ENCODE data around the gene POLR3A. TPM values are rescaled to one million over a fixed set of nuclear protein-coding genes. Genes with fewer than 3 reads are reported as not detected.

POLR3A gene
- total RNA-seq, 1 donor from 2014 or later, result 18.4 TPM

DNA sequence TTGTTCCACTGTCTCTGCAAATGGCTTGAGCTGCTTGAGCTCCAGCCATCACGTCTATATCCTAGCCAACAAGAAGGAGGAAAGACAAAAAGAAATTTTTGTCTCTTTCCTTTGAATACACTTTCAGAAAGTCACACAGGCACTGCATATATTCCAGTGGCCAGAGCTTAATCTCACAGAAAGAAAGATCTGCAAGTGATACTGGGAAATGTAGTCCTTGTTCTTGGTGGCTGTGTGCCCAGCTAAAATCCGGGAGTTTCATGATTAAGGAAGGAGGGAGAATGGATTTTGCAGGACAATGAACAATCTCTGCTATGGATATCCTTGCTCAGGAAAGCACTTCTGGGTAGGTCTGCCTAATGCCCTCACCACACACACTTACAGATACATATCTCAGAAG is 83.2 kb downstream of the POLR3A start:
- DNase-seq (ENCODE audit: low read depth, low spot score), result no peak

GRCh38 chr10:77944519-77944918 is 84.8 kb downstream of the POLR3A start:
- DNase-seq (ENCODE audit: low read depth, low spot score), result no peak

DNA sequence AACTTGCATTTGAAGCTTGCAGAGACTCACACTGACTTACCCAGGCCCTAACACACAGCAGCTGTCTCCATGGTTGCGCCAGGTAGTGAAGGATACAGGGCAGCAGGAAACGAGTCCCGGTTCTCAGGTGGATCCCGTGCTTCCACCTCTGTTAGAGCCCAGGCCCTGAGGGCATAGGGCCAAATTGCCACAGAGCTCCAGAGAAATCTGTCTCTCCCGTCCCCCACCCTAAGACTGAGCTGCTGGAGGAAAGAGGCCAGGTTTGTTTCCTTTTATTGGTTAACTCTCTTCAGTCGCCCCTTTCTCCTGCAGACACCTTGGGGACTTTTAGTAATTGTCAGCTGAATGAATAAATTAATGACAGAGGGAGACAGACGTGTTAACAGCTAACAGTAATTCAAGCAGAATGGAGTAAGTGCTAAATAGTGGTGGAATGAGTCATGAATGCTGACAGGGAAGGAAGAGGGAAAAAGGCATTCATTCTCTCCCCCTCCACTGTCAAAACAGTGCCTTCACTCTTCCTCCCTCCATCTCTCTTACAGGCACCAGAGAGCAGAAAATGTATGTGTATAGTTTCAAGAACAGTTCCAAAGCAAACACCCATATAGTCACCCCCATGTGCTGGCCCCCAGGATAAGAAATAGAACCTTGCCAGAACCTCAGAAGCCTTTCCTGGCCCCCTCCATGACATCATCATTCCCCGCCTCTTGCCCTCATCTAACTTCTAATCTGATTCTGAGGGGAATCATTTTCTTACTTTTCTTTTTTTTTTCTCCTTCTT is 86.0 kb downstream of the POLR3A start:
- DNase-seq (ENCODE audit: low read depth, low spot score), result peak; percentile 17

GRCh38 chr10:77941790-77942189 is 87.5 kb downstream of the POLR3A start:
- no peak for DNase-seq (ENCODE audit: low read depth, low spot score)

GRCh38 chr10:77940627-77941026 is 88.7 kb downstream of the POLR3A start:
- no peak for DNase-seq (ENCODE audit: low read depth, low spot score)

DNA sequence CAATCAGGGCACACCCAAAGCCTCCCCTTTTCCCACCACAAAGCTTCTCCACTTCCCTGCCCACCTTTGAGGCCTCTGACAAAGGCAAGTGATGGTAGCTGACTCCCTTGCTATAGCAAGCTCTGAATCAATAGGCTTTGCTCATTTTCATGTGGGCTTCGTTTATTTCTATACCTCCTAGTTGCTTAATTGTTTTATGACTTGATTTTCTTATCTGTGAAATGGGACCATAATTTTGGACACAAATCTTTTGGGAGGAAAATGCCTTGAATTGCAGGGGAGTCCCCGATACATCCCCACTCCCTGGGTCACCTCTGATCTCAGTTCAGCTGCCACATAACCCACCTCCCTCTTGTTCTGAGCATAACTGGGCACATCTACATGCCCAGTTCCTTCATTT is 89.1 kb downstream of the POLR3A start:
- DNase-seq (ENCODE audit: low read depth, low spot score), result no peak

DNA sequence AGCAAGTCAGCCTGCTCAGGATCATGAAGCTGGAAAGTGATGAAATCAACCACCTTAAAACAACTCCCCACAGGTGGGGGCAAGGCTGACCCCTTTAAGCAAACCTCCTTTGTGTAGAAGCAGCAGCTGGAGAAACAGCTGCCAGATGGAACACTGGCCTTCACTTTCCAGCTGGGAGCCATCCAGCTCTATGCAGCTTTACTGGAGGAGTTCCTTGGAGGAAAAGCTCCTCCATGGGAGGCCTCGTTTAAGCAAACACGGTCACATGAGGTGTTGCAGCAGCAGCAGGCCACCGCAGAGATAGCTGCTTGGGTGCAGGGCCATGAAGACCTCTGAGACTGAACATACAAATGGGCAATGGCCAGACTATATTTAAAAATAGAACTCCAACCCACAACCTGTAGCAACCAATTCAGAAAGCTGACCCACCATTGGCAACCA is 89.7 kb downstream of the POLR3A start:
- no peak for DNase-seq (ENCODE audit: low read depth, low spot score)

GRCh38 chr10:77936697-77937567 is 92.4 kb downstream of the POLR3A start:
- no peak for DNase-seq (ENCODE audit: low read depth, low spot score)

GRCh38 chr10:77932016-77932715 is 97.1 kb downstream of the POLR3A start:
- no peak for DNase-seq (ENCODE audit: low read depth, low spot score)

GRCh38 chr10:77927402-77928246 is 101.7 kb downstream of the POLR3A start:
- DNase-seq (ENCODE audit: low read depth, low spot score), result no peak

- DNase-seq (ENCODE audit: low read depth, low spot score), result no peak
Observed at GRCh38 chr10:77926566-77927401, 102.5 kb downstream of the POLR3A start, which contains the start of gene DLG5. Gene DLG5, minus strand, starts transcription at chr10:77926755. Its CDS starts 235 bp downstream, at chr10:77926520.

DNA sequence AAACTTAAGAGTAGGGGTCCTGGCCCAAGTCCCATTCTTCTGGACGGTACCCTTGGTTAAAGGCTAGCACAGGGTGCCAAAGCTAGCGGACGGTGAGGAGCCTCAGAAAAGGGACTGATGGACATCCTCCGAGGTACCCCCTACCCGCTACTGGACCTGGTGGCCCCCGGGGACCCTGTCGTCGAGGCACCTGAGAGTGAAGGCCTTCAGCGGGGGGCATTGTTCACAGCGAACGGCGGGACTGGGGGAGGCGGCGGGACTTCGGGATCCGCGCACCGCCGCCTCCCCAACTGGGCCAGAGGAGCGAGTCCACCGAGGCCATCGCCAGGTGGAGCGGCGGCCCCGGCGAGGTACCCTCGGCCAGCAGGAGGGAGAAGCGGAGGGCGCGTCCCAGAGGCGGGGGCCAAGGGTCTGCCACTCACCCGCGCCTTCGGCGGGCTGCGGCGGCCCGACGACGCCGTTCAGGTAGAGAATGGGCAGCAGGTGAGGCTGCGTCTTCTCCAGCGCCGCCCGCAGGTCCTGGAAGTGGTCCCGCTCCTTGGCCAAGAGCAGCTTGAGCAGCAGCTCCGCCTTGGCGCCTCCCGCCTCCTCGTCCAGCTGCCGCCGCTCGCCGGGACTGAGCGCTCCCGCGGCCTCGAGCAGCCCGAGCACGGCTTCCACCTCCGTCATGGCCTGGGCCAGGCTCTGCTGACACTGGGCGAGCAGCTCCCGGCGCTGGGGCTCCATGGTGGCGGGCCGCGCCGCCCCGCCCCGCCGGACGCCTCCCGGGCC is 103.3 kb downstream of the POLR3A start:
- DNase-seq (ENCODE audit: low read depth, low spot score), result no peak

DNA sequence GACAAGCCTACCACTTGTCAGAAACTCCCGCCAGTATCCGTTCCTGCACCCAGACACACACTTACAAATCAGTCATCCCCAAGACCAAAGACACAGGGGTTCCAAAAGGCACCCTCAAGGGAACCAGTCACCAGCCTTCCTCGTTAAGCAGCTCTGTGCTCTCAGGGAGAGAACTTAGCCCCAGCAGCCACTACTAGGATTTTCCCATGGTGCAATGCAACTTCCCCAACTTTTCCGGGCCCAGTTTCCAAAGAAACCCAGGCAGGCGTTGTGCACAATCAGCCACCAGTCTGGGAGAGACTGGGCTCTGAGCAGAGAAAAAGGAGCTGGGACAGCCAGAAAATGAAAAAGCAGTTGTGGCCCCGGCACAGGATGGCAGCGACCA is 103.9 kb downstream of the POLR3A start:
- no peak for DNase-seq (ENCODE audit: low read depth, low spot score)

- no peak for DNase-seq (ENCODE audit: low read depth, low spot score)
Observed at GRCh38 chr10:77922566-77923179, 106.6 kb downstream of the POLR3A start.

DNA sequence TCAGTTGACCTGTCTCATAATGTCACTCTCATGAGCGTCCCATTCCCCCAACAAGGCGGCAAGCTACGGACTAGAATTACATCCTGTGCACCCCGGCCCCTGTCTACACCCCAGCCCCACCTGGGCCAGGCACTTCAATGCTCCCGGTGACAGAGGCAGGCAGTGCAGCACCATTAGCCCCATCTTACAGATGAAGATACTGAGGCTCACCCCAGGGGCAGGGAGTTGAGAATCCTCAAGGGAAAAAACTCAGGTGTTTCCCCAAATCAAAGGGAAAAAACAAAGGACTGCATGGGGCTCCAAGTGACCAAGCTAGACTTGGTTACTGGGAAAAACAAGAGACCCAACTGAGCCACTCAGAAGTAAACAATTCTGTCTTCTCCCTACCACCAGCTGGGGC is 107.3 kb downstream of the POLR3A start:
- no peak for DNase-seq (ENCODE audit: low read depth, low spot score)

GRCh38 chr10:77921395-77921794 is 107.9 kb downstream of the POLR3A start:
- no peak for DNase-seq (ENCODE audit: low read depth, low spot score)

GRCh38 chr10:77920495-77920894 is 108.8 kb downstream of the POLR3A start:
- no peak for DNase-seq (ENCODE audit: low read depth, low spot score)

DNA sequence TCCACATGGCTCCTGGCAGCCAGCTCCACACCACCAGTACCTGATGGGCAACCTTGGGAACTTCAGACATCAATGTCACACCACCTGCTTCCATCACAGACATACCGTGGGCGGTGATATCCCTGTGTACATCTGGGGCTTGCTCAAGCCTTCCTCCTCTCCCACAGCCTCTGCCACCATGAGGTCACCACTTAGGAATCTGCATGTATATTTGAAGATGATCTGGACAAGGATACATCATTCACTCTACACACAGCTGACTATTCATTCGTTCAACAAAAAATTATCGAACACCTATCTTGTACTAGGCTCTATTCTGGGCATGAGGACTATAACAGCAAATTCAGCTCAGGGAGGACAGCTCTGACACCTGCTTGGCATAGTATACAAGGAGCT is 109.6 kb downstream of the POLR3A start:
- DNase-seq (ENCODE audit: low read depth, low spot score), result no peak
